Superior temporal gyrus (tissue), 1 donor: Measurements from ENCODE around the gene CUX1.
A peak's percentile ranks its signal among the peaks of the same experiment; 100 is the strongest.

ENCODE experiments used
- DNase-seq: peaks from one replicate; pipeline ENCODE4 v3.0.0-alpha.2; 2016; ENCODE audit errors: extremely low spot score

The CUX1 gene

DNA sequence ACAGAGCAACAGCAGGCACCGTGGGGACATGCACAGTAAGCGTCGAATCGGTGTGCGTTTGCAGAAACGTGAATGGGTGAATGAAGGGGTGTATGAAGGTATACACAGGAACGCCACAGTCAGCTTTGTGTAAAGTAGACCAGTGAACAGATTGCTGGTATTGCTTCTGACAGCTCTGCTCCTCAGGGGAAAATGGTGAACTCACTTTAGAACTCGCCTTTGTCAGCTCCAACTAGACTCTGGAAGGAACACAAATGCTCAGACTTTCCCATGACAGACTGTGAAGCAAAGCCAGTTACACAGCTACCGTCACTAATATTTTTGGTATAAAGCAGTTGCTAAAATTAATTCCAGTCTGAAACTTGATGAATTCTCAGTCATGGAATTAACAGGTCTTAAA, 78.9 kb downstream of the CUX1 start:
- no peak for DNase-seq

DNA sequence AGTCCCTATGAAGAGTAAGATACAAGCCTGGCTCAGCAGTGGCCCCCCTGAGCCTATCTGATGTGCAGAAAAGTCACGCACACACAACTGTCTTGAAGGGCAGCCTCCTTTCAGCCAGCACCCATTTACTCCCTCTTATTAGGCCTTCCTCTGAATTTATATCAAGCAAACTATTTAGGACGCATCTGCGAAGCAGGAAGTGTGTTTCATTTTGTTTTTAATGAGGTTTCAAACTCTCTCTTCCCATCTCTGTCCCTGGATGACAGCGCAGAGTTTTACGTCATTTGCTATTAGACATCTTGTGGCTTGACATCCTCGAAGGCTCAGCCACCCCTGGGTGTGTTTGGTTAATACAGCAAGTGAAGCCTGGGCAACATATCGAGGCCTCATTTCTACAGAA, 79.5 kb downstream of the CUX1 start:
- DNase-seq = no peak

DNA sequence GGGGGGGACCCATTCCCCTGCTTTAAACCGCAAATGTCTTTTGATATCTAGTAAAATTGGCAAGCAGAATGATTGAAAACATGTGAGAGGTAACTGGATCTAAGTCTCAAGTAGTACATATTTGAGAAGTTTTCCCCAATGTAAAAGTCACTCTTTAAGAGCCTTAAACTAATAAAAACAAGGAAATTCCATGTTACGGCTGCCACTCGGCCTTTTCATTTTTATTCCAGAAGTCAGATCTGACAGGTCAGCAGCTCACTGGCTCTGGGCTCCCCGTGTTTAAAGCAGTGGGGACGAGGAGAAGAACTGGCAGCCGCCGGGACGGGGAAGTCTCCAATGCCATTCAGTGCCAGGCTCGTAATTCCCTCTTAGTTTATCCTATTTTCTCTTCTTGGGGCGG, 80.7 kb downstream of the CUX1 start:
- no peak for DNase-seq

DNA sequence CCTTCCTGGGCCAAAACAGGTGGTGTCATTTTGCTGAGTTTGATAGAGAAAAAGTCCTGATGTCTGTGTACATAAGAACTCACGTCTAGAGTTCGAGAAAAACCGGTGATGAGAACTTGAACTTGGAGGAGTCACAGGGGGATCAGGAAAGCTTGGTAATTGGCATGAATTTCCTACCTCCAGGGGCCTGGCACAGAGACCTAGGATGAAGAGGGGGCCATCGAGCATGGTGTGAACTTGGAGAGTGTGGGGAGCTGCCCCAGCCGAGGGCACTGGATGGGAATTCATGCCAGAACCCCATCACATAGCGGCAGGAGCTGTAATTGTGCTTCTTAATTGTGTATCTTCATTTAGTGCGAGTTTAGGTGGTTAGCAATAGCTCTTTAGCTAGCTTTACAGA, 82.2 kb downstream of the CUX1 start:
- no peak for DNase-seq

DNA sequence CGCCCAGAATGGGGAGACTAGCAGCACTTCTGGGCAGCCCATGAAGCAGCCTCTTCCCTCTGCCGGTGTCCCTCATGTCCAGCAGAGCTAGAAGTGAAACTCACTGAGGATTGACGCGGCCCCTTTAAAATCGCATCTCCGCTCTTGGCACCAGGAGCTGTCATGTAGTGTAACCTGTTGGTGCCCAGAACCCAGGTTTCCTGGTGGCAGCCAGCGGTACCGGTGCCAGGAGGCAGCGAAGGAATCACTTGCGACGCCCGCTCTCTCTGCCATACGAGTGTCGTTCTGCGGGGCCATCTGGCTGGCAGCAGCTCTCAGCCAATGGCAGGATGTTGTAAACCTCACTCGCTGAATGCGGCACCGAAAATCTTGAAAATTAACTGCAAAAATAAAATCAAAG, 82.7 kb downstream of the CUX1 start:
- peak; percentile 62 for DNase-seq

DNA sequence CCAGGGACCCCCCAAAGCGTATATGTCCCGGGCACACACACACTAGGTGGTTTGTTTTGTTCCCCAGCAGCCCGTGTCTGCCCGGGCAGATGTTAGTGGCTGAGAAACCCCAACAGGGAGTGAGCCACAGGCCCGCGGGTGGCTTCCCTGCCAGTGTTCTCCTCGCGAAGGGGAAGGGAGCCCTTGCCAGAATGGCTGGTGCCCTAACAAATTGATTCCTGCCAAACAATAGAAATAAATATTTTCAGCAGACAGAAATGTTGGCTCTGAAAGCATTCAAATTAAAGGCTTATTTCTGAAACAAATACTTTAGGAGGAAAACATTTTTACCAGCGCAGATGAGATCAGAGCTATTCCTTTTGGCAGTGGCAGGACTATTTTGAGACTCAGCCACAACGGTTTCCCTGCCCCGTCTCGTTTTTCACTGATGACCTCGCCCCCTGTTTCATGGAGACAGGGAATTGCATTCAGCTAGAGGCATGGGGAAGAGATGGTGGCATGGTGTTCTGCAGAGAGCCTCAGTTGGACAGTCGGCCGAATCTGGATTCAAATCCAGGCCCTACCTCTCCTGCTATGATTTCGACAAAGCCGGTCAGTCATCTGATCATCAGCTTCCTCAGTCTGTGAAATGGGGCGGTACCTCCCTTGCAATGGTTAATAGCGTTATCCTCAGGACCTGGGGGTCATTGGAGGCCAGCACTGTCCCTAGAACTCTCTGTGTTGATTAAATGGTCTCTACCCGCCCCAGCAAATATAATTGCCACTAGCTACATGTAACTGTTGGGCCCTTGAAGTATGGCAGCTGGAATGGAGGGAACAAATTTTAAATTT, 84.5 kb downstream of the CUX1 start:
- no peak for DNase-seq

DNA sequence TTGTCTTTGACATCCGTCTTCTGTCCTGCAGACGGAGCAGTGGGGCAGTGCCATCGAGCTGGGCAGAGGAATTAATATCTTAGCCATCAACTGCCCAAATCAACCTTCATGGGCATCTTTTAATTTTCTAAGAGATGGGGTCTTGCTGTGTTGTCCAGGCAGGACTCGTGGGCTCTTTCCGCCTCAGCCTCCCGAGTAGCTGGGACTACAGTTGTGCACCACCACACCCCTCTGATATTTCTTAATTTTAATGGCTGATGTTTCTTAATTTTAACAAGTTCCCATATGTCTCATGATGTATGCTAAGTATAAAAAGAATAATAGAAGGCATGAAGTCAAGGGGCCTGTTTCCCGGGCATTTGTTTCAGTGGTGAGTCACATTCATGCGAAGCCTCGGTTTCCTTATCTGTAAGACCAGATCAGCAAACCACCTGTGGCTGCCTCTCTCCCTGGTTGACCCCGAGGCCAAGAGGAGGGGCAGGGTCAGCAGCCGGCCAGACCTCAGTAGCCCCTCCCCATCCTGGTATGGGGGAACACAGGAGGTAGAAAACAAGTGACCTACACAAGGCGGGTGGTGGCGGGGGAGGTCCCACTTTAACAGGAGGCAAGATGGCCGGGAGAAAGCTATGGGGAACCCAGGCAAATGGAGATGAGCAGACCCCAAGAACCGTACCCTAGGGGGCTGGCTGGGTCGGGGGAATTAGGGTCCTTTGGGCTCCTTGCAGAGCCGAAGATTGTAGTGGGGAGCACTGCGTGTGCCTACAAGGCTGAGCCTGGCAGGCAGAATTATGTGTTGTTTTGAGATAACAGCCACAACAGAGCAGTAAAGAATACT, 85.5 kb downstream of the CUX1 start:
- DNase-seq = no peak

DNA sequence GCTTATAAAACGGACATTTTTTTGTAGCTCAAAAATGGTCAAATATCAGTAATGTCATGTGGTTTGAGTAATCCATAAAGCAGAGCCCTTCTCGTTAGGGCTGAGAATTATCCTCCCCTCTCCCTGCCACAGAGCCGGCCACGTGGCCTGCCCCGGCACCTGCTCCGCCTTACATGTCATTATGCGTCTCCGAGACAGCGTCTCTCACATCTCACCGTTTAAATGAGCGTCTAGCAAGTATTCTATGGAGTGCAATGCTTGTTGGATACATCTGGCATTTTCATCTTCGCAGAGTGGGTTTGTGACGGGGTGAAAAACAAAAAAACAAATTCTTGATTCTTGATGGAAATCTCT, 86.1 kb downstream of the CUX1 start:
- no peak for DNase-seq

DNA sequence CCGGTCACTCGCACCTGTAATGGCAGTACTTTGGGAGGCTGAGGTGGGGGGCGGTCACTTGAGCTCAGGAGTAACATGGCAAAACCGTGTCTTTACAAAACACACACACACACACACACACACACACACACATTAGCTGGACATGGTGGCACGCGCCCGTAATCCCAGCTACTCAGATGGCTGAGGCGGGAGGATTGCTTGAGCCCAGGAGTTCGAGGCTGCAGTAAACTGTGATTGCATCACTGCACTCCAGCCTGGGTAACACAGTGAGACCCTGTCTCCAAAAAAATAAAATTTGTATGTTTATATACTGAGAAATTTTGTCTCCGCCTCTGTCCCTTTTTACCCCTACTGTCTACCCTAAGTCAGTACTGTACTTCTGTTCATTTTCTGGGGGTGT, 86.6 kb downstream of the CUX1 start:
- DNase-seq = no peak

DNA sequence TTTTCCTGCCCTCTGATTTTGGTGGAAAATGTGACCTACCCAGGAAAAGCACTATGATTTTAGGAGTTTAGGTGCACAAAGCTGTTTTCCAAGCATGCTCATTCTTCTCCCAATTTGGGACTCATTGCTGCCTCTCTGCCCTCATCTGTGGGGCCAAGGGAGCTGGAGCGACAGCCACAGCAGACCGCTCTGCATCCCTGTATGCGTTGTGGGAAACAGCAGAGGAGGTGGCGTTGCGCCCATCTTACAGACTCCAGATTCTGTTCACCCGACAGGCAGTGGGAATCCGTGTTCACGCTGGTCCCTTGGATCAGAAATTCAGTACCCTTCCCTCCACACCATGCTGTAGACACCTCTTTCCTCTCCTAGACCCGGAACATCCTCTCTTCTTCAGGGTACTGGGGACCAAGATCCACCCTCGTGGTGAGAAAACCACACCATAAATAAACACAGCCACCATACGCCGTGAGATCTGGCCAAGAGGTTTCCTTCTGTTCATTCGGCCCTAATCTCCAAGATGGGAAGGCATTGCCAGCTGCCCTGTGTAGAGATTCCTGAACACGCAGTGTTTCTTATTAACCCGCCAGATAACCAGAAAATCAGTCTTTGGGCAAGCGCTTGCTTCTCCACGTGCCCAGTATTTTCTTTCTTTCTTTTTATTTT, 87.9 kb downstream of the CUX1 start:
- no peak for DNase-seq

DNA sequence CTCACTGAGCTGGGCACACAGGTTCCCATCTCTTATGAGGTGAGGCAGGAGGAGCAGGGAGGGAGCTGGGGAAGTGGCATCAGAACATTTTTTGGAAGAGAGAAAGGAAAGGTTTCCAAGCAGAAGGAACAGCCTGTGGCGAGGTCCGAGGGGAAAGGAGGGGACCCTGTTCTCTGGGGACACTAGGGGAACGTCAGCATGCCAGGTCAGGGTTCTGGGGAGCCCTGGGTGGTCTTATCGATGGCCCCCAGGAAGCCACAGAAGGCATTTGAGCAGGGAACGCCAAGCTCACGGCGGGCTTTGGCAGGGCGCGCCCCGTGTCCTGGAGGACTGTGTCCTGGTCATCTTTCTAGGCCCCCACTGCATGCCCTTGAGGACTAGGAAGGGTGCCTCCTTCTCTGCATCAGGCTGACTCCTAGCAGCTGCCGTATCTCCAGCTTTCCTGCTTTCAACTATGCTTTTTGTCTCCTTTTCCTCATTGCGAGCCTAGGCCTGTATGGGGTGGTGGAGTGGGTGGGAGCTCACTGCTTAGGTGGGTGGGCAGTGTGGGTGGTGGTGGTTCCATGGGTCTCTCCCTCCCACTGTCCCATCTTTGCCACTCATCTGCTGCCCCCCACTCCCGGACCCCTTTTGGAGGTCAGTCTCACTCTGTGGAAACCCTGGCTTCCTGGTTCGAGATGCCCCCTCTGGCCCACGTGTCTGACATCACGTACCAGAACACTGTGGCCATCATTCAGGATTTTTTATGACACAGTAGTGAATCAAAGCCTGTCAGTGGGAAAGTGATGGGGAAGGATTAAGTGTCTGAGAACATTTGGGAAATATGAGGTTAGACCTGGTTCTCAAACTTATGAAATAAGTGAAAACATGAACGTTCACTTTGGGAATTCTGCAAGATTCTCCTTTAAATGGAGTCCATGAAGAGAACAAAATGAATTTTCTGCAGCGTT, 89.1 kb downstream of the CUX1 start:
- DNase-seq = no peak

DNA sequence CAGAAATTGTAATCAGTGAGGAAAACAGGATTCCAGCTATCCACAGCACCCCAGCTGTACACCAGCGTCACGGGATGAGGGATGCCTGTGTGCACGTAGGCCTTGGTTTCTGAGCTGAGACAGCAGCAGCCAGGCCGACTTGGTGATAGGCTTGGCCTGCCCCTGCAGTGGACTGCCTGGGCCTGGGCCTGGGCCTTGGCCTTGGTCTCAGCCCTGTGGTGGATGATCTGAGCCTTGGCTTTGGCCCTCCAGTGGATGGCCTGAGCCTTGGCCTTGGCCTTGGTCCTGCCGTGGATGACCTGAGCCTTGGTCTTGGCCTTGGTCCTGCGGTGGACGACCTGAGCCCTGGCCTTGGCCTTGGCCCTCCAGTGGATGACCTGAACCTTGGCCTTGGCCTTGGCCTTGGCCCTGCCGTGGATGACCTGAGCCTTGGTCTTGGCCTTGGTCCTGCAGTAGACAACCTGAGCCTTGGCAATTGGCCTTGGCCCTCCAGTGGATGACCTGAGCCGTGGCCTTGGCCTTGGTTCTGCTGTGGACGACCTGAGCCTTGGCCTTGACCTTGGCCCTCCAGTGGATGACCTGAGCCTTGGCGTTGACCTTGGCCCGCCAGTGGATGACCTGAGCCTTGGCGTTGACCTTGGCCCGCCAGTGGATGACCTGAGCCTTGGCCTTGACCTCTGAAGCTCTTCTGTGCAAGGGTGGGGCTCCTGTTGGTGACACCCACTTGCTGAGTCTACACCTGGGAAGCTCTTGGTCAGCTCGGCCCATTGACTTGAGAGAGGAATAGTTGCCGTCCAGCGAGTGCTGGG, 93.8 kb downstream of the CUX1 start:
- no peak for DNase-seq

DNA sequence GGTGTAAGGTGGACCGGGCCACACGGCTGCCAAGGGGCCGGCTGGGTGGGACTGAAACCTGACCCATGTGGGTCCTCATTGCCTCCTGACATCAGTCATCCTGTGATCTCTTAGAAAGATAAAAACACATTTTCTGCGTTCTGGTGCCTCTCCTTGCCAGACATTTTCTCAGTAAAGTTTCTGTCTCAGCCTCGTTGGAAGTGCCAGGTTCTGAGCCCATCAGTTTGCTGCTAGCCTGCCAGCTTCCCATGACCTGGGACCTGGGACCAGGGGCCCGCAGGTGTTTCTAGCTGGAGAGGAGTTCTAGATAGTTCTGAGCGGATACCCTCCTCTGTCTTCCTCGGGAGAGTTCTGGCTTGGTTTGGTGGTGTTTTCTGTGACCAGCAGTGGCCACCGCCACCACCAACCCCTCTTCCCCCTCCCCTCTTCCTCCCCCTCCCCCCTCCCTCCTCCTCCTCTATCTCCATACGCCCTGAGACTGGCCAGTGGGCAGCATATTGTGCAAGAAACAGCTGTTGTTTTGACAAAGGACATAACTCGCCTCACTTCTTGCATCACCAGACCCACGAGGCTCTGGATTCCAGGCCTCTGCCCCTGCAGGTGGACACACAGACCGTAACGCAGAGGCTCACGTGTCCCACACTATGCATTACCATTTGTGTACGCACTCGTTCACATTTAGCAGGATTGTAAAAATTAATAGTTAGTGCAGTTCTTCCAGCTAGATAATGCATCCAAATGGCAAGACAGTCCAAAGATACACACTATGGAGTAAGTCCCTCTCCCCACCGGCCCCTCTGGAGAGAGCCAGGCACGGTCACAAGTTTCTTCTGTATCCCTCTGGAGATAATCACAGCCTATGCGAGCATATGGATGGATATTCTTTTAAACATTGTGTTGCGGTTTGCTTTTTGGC, 94.6 kb downstream of the CUX1 start:
- DNase-seq = no peak

DNA sequence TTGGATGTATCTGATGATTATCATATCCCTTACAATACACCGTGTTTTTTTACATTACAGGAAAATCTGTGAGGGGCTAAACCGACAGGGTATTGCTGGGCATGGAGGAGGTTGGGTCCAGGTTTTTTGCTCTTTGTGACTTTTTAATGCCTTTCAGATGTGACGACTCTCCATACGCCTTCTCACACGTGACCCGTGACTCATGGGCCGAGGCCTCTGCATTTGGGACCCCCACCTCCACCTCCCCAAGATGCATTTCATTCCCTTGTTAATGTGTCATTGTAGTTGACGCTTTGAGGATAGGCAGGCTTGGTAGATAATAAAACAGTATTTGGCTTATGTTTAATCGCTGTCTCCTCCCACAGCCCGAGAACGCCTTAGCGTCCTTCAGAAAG, 95.3 kb downstream of the CUX1 start:
- no peak for DNase-seq

DNA sequence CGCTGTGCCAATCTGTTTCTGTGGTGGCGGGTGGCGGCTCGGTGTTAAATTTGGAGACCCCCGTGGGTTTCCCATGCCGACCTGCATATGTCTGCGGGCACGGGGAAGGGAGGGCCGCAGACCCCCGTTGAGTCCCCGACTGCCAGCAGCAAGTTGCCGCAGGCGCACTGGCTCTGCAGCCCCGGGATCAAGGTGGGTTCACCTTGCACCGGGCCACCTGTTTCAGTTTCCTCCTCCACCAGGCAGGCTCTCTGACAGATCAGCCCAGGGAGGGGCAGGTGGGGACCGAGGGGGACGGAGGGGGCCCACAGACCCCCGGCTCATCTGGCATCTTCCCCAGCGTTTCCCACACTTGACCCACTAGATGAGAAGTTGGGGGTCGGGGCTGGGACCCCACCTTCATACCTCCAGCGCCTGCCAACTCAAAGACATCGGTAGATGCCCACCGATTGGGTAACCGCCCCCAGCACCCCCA, 95.9 kb downstream of the CUX1 start:
- no peak for DNase-seq

DNA sequence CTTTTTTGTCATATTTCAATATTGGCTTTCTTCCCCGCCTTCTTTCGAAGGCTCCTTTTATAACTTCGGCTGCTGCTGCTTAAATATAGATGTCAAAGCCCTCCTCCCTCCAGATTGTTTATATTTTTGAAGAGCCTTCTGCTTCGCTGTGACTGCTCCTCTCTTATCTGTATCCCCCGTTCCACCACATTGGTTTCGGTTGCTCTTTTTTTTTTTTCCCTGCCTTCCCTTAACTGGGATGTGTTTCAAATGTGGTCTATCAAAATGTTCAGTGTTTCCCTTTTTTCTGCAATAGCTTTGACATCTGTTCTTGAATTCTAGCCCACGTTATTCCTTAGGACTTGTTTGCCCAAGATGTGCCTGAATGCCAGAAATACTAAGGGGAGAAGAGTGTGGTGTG, 96.4 kb downstream of the CUX1 start:
- DNase-seq = peak; percentile 60

DNA sequence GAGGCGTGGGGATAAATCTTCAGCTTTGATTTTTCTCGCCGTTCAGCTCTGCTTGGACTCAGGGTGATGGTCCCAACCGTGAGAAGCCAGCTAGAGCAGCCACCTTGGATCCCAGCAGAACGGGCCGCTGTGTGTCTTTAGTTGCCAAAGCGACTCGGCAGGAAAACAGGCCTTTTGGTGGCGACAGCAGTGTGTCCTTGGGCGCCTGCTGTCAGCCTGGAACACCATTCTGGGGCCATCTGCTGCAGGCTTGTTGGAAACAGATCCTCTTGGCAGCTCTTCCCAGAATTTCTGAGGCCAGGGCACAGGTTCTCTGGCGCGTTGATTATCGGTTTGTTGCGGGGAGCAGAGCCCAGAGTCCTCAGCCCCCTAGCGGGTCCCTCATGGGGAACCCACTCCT, 97.6 kb downstream of the CUX1 start:
- DNase-seq = no peak

DNA sequence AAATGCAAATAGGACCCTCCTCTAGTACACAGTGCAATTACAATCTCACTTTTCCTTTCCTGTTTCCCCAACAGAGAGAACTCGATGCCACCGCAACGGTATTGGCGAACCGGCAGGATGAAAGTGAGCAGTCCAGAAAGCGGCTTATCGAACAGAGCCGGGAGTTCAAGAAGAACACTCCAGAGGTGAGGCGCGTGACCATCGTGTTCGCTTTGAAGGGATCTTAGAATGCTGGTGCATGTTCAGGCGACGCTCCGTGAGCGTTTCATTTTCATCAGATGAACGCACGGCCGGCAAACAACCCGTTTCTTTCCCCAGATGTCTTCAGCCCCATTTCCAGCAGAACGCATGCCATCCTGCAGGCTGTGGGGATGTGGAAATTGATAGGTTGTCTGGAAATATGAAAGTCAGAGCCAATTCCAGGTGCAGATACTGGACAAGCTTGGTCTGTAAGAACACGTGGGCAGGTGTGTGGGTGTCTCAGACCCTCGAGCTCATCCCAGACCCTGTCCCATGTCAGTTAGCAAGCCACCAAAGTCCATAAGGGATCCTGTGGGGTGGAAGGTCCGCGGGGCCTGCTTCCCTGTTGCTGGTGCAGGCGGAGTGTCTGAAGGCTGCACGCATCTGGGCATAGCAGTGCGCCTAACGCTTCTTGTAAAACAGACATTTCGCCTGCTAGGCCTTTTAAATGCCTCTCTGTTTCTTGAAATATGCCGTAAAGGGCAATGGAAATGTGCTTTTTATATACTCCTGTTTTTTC, 98.8 kb downstream of the CUX1 start:
- DNase-seq = no peak

DNA sequence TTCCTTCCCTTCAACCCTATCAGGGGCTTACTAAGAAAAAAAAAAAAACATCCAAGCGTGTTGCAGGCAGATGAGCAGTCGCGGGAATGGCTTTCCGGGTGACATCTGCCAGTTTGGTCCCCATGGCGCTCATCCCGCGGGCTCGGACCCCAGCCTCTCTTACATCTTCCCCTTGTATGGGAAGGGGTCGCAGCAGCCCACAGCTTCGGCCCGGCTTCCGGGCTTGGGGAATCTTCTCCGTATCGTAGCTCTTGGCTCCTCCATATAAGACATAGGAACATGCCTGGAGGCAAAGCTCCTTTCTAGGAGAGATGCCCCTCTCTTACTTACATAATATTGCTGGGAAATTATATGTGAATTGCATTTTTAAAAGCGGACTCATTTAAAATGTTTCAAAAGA, 99.5 kb downstream of the CUX1 start:
- no peak for DNase-seq
